Uterus (tissue), 4 donors: Measurements from ENCODE around the gene ADAP1. TPM values are rescaled to one million over a fixed set of nuclear protein-coding genes. Genes with fewer than 3 reads are reported as not detected.
"Not testable (repeated sequence)": the region's sequence is repeated elsewhere in the genome, so short reads cannot be mapped to it uniquely, and the experiment has no call there.

Experiments
- DNase-seq, 2 donors: peaks; one replicate each; pipeline ENCODE4 v3.0.0-alpha.2; 2019 to 2020
- H3K27ac ChIP-seq, 2 donors: fragments of 200-600 bp; sonication (generic); 1 replicate in 1 of 2; 2 replicates in 1 of 2; pipeline ENCODE4 v1.5.1; 2016 to 2018
- H3K27me3 ChIP-seq, 2 donors: fragments of 200-600 bp; sonication (generic); one replicate each; pipeline ENCODE4 v1.5.1; 2018 to 2019; ENCODE audit warnings: control low read depth in 1 of 2
- H3K36me3 ChIP-seq, 2 donors: fragments of 200-600 bp; sonication (generic); one replicate each; pipeline ENCODE4 v1.5.1; 2019; ENCODE audit warnings: control low read depth in 1 of 2
- H3K4me1 ChIP-seq, 2 donors: fragments of 200-600 bp; sonication (generic); one replicate each; pipeline ENCODE4 v1.5.1; 2018 to 2019; ENCODE audit warnings: control low read depth in 1 of 2
- H3K4me3 ChIP-seq, 2 donors: fragments of 200-600 bp; sonication (generic); 1 replicate in 1 of 2; 2 replicates in 1 of 2; pipeline ENCODE4 v1.5.1; 2018 to 2019; ENCODE audit warnings: mild to moderate bottlenecking in 1 of 2
- H3K9me3 ChIP-seq, 2 donors: fragments of 200-600 bp; sonication (generic); one replicate each; pipeline ENCODE4 v1.5.1; 2019; ENCODE audit warnings: control low read depth in 1 of 2
- CTCF ChIP-seq, 4 experiments: fragments of 200-600 bp in 2 of 4; fragments of 450-650 bp in 2 of 4; sonication (generic) in 2 of 4; IDR thresholded peaks; one replicate each; pipeline ENCODE4 v1.5.1; 2016 to 2019; ENCODE audit warnings: antibody characterized with exemption in 4 of 4, mild to moderate bottlenecking in 2 of 4, moderate library complexity in 1 of 4
- POLR2A ChIP-seq, 2 donors: fragments of 450-650 bp; IDR thresholded peaks; one replicate each; pipeline ENCODE4 v1.6.1; 2016; ENCODE audit warnings: antibody characterized with exemption in 2 of 2, mild to moderate bottlenecking in 1 of 2, moderate library complexity in 1 of 2
- intact Hi-C: fragments of 100-400 bp; cut with DNase I; formaldehyde crosslinking; loops from one replicate; pipeline ENCODE4 v1.15.1; 2023; ENCODE audit warnings: low total_unique reads
- total RNA-seq, 4 donors: library from RNA; depleted of rRNA in 3 of 4; stranded (reverse); fragments of >200 nt in 3 of 4; gene quantifications; one replicate each; pipeline versions ENCODE4 v1.1.0 to v1.2.4, GENCODE V29; 2014 to 2023
- donor health status: DM: yes; HTN: yes; CAD: no.

Gene ADAP1
- total RNA-seq = 10 to 100 TPM in 2 of 4 donors, 1 to 10 TPM in 2; 3.2 to 17.4 (median 10.9) TPM

- no peaks in the 10 kb centered on the region for H3K36me3 ChIP-seq
- intact Hi-C loops = no loop called here
- H3K27me3 ChIP-seq = peaks cover 0 to 3% of the 10 kb centered on the region in 2 donors
- H3K4me1 ChIP-seq = peaks cover 0 to 9% of the 10 kb centered on the region in 2 donors
- H3K9me3 ChIP-seq = no peaks in the 10 kb centered on the region
- no peak within 1 kb of the TSS for H3K27ac ChIP-seq
- H3K4me3 ChIP-seq = peak within 1 kb of the TSS; percentile 27 to 32
- peak in 1 of 2 donors; percentile 7 for DNase-seq
- TF ChIP-seq CTCF (IDR thresholded peaks at IDR 0.05) = peak in 3 of 4 experiments; percentile 9 to 36 (median 33)
- no peak for TF ChIP-seq POLR2A (IDR thresholded peaks at IDR 0.05)
These were observed at the start of gene ADAP1 for GRCh38 chr7:954330-955238. ADAP1 (minus strand) TSS chr7:954680; CDS start chr7:954477, 203 bp downstream.

GRCh38 chr7:1002445-1002844 is 48.0 kb upstream of the ADAP1 start:
- H3K4me1 ChIP-seq, DNase-seq, H3K9me3 ChIP-seq, H3K27me3 ChIP-seq, intact Hi-C loops, H3K27ac ChIP-seq, H3K36me3 ChIP-seq, H3K4me3 ChIP-seq: not testable (repeated sequence)

- H3K27ac ChIP-seq, H3K9me3 ChIP-seq, intact Hi-C loops, H3K4me3 ChIP-seq, H3K36me3 ChIP-seq, H3K27me3 ChIP-seq, H3K4me1 ChIP-seq, DNase-seq: not testable (repeated sequence)
These were observed 47.5 kb upstream of the ADAP1 start for GRCh38 chr7:1002026-1002425.

- H3K27me3 ChIP-seq, H3K27ac ChIP-seq, intact Hi-C loops, H3K36me3 ChIP-seq, H3K9me3 ChIP-seq, H3K4me3 ChIP-seq, DNase-seq, H3K4me1 ChIP-seq: not testable (repeated sequence)
These were observed 46.7 kb upstream of the ADAP1 start for GRCh38 chr7:1001069-1001770.

GRCh38 chr7:999941-1000935 is 45.8 kb upstream of the ADAP1 start:
- H3K27ac ChIP-seq = no peak overlapping the region
- intact Hi-C loops = no loop called here
- TF ChIP-seq CTCF (IDR thresholded peaks at IDR 0.05) (no peak), POLR2A (IDR thresholded peaks at IDR 0.05) (no peak)
- H3K9me3 ChIP-seq = no peaks in the 10 kb centered on the region
- no peaks in the 10 kb centered on the region for H3K27me3 ChIP-seq
- H3K36me3 ChIP-seq = no peaks in the 10 kb centered on the region
- DNase-seq = no peak
- no peaks in the 10 kb centered on the region for H3K4me1 ChIP-seq
- no peak overlapping the region for H3K4me3 ChIP-seq

GRCh38 chr7:999149-999879 is 44.8 kb upstream of the ADAP1 start:
- H3K27me3 ChIP-seq = no peaks in the 10 kb centered on the region
- no peaks in the 10 kb centered on the region for H3K36me3 ChIP-seq
- H3K4me1 ChIP-seq = no peaks in the 10 kb centered on the region
- no peak overlapping the region for H3K27ac ChIP-seq
- intact Hi-C loops = no loop called here
- H3K4me3 ChIP-seq = no peak overlapping the region
- TF ChIP-seq POLR2A (IDR thresholded peaks at IDR 0.05) (no peak), CTCF (IDR thresholded peaks at IDR 0.05) (no peak)
- H3K9me3 ChIP-seq = no peaks in the 10 kb centered on the region
- no peak for DNase-seq
